VCaP (cell line): ENCODE measurements around the gene GFI1B.

Source experiments
- H3K27ac ChIP-seq: fragments of 450-650 bp; 2 replicates; pipeline ENCODE4 v1.5.1; 2017
- TF ChIP-seq, protein P1 (sequence below): fragments of 450-650 bp; conservative IDR thresholded peaks from 2 replicates; pipeline ENCODE4 v1.5.1; 2017; ENCODE audit warnings: mild to moderate bottlenecking, moderate library complexity

Gene GFI1B

DNA sequence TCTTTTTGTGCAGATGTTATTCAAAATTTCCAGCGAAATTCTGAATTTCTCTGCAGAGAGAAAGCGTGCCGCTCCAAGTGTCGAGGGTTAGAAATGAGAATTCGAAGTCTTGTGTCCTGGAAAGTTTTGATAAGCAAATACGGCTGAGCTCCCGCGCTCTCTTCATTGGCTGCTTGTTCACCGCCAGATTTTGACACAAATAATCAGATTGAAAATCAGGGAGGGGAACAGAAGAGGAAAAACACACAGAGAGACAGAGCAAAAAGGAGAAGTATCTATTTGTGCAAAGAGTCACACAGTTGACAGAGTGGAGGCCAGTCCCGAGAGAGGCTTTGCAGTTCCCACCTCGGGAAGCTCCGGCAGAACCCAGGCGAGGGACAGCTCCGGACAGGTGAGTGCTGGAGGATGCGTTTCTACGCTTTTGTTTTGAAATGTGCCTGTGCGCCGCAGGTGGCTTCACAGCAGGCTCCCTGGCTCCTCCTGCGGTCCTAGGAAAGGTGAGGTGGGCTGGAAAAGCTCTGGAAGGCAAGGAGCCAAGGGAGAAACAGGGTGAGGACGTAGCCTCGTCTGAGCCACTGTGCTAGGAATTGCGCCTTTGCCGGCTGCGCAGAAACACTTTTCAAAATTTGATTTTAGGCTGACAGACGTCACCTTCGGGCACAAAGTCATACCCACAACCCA lies at the start of gene GFI1B:
TSS of gene GFI1B (plus strand) at position 244 of the 681 bp plus-strand sequence. CDS start 7,985 bp downstream, outside the sequence.
- TF ChIP-seq, protein P1, sequence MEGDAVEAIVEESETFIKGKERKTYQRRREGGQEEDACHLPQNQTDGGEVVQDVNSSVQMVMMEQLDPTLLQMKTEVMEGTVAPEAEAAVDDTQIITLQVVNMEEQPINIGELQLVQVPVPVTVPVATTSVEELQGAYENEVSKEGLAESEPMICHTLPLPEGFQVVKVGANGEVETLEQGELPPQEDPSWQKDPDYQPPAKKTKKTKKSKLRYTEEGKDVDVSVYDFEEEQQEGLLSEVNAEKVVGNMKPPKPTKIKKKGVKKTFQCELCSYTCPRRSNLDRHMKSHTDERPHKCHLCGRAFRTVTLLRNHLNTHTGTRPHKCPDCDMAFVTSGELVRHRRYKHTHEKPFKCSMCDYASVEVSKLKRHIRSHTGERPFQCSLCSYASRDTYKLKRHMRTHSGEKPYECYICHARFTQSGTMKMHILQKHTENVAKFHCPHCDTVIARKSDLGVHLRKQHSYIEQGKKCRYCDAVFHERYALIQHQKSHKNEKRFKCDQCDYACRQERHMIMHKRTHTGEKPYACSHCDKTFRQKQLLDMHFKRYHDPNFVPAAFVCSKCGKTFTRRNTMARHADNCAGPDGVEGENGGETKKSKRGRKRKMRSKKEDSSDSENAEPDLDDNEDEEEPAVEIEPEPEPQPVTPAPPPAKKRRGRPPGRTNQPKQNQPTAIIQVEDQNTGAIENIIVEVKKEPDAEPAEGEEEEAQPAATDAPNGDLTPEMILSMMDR, result no peak
- H3K27ac ChIP-seq, result no peak within 1 kb of the TSS

DNA sequence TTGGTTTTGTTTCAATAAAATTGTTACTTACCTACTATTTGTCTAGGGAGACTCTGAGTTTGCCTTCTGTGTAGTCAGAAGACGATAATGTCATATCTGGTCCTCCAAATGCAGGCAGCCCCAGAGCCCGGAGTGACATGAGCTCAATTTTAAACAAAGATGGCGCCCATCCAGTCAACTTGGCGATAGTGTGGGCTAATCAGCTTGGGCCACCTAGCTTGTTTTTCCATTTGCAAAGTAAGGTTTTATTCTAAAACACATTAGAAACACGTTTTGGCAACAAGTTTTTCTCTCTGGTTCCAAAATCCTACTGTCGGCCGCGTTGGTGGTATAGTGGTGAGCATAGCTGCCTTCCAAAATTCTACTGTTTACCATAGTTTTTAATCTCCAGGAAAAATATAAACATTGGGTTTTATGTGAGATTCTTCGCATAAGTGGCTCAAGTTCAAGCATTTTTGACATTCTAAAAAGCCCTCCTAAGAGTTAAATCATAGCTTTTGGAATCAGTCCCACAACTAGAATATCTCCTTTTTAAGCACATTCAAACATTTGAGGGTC lies 47.2 kb upstream of the GFI1B start:
- TF ChIP-seq, protein P1, result no peak
- H3K27ac ChIP-seq, result no peak overlapping the region

DNA sequence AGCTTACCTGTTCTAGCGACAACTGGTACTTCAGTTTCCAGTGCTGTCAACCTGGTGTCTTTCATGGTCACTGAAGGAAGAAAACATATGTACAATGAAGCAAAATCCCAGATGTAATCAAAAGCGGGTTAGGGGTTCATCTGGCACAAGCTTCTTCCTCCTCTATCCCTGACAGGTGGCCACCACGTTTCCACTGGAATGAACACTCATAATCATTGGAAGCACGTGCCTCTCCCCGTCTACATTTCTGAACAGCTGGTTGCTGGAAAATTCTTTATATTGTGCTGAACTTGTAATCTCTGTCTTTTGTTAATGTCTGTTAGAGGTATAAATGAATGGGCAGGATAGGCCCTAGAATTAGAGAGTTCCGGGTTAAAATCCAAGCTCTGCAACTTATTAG lies 43.5 kb upstream of the GFI1B start:
- TF ChIP-seq, protein P1, result no peak
- no peak overlapping the region for H3K27ac ChIP-seq

DNA sequence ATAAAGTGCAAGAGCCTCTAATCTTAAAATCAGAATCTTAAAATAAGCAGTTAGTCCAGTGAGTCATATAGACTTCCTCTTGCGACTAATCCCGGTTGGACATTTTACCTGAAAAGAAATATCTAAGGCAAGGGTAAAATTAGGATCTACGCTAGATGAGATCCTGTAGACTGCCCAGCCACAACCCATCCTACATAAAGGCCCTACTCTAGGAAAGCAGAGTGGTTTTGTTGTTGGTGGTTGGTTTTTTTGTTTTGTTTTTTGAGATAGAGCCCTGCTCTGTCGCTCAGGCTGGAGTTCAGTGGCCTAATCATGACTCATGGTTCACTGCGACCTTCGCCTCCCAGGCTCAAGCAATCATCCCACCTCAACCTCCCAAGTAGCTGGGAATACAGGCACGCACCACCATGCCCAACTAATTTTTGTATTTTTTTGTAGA lies 41.0 kb upstream of the GFI1B start:
- H3K27ac ChIP-seq, result no peak overlapping the region
- TF ChIP-seq, protein P1, result no peak

DNA sequence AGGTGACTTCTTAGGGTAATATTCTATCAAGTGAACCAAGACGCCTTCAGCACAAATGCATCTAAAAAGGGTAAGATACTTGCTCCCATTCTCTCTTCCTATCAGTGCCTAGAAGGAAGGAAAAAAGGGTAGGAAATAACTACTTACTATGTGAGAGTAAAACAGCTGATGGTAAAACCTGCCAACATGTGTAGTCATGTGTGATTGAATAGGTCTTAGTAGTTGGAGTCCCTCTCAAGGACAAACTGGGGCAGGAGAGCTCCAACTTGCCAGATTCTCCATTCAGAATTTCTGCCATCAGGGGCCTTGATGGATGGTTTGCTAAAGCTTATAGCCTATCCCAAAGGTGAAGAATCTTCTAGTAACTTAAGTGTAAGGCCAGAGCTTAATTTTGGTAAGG lies 39.3 kb upstream of the GFI1B start:
- TF ChIP-seq, protein P1, result no peak
- no peak overlapping the region for H3K27ac ChIP-seq

DNA sequence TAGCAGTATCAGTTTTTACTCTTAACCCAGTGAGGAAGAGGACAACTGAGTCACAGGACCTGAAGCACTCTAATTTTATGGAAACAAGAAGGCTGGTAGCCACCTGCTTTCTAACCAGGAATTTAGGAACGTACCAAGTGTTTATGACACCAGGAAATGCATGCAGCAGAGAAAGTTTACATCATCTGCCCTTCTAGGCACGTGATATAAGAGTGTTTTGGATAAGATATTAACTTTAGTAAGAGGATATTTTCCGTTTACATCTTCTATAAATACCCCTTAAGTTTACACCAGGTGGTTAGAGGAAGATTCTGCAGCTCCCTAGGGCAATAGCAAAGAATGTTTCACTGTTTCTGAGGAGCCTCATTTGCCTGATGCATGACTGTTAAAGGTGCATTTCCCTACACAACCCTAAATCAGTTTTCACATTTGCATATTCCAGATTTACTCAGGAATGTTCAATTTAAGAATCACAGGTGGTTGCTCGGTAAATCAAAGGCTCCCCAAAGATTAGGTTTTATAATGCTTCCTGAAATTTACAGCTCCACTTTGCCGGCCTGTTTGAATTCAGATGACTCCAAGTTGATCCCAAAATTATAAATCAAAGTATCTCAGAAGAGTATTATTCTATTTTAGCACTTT lies 35.8 kb upstream of the GFI1B start:
- TF ChIP-seq, protein P1, result no peak
- H3K27ac ChIP-seq, result peak overlapping the region; percentile 96

DNA sequence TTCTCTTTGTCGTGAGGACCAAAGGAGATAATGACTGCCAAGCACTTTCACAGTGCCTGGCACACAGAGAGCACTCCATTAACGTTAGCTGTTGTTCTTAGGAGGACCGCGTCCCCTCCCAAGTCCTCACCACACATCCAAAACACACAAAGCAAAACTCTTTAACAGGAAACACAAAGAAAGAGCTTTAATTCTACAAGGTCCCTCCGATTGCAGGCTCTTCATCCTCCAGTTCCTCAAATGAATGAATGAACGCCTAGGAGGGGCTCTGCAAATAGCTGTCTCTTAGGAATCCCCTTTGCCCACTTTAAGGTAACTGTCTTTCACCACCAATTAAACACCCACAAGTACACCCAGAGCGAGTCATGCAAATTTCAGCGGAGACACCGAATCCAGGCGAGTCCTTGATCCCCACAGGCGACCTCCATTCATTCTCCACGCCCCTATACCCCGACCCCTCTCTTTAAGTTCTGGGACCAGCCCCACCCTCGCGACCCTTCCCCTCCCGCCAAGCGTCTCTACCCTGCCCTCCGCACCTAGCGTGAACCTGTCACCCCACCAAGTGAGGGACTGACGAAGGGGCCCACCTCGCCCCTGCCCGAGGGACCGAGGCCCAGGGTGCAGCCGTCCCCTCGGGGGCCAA lies 34.7 kb upstream of the GFI1B start:
- H3K27ac ChIP-seq, result peak overlapping the region; percentile 96
- TF ChIP-seq, protein P1, result no peak
